Myocyte (in vitro differentiated cells): ENCODE results near the gene MAST2. TPM values are rescaled to one million over a fixed set of nuclear protein-coding genes. Genes with fewer than 3 reads are reported as not detected.

Experiments
- DNase-seq: peaks from one replicate; pipeline ENCODE4 v3.0.0-alpha.2; 2012; ENCODE audit warnings: low read depth
- total RNA-seq: library from RNA; depleted of rRNA; stranded (reverse); fragments of >200 nt; gene quantifications from 2 replicates; pipeline ENCODE4 v1.2.3, GENCODE V29; 2014

Gene MAST2
- total RNA-seq, 1 donor from 2014 or later = 70.3 TPM

DNA sequence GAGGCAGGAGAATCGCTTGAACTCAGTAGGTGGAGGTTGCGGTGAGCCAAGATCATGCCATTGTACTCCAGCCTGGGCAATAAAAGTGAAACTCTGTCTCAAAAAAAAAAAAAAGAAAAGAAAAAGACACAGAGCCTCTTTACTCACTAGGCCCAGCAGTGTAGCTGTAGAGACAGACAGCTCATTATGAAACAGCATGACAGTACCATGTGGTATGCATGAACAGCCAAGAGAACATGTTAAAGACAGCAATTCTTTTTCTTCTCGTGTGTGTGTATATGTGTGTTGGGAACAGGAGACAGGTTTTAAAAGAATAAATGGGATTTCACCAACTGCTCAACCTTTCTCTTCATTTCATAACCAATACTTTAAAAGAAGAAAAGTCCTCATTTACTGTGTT lies 210.2 kb downstream of the MAST2 start:
- no peak for DNase-seq

DNA sequence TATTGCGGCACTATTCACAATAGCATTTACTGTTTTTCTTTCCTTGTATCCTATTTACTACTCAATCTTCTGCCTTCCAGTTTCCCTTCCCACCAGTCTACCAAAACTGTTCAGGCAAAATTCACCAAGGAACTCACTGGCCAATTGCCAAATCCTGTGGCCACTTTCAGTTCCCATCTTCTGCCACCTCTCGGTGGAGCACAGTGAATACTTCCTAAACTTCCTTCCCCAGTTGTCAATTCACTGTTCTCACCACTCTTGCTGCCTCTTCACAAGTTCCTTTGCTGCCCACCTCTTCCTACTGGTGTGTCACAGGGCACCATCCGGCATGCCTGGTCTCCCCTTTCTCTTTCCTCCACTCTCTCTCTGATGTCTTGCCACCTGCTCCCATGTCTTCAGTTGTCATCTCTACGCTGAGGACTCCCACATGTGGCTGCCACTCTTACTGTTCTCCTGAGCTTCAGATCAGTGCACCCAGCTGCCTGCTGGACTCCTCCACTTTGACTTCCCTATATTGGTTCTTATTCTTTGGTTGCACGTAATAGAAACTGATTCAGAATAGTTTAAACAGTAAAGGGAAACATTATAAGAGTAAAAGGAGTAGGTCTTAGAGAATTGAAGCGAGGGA lies 214.6 kb downstream of the MAST2 start:
- peak; percentile 37 for DNase-seq

GRCh38 chr1:46019348-46019747 lies 215.9 kb downstream of the MAST2 start:
- DNase-seq = no peak

- DNase-seq = no peak
Measured at GRCh38 chr1:46020010-46020409, 216.6 kb downstream of the MAST2 start.

DNA sequence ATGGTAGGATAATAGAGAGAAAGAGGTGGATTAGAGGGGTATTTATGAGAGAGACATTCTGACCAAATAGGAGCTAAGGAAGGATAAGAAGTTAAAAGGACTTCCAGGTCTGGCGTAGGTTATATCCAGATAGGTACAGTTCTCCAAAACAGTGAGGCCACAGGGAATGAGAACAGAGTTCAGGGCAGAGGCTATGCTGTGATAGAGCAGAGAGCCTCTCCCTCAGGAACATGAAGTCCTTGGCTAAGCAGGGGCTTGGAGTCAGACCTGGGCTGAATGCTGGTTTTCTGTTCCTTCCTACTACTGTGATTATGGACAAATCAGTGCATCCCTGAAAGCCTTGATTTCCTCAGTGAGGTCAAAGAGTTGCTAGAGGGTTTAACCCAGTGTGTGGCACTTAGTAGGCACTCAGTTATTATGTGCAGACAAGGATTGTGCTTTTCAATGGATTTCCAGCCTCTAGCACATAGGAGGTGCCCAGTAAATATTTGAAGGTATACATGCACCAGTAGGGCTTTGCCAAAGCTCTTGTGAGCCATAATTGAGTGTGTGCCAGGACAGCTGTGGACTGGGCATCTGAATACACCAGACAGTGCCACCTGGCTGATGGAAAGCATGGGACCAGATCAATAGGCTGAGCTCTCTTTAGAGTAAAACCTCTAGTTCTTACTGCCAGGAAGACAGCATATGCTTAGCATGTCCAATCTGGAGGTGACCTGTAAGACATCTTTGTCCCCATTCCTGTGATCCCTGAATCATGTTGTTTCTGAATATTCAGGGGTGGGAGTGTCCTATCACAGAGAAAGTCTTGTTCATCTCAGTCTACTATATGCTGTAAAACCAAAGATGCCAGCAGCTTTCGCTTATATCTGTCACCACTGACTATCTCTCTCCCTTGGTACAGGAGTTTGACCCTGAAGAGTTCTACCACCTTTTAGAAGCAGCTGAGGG lies 217.9 kb downstream of the MAST2 start:
- no peak for DNase-seq

DNA sequence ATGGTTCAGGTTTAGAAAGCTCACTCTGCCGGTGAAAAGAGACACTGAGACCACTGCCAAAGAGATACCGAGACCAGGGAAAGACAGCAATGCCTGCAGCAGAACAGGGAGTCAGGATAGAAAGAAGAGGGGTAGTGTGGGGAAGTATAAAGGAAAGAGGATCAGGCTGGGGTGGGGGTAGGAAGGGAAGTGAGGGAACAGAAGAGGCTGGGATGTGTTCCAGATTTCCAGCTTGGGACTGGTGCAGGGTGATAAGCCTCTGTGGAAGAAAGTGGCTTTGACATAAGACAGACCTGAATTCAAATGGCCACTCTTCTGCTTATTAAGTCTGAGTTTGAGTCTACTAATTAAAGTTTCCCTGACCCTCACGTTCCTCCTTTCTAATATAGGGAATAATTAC lies 223.1 kb downstream of the MAST2 start:
- no peak for DNase-seq

GRCh38 chr1:46027788-46028573 lies 224.6 kb downstream of the MAST2 start:
- no peak for DNase-seq

DNA sequence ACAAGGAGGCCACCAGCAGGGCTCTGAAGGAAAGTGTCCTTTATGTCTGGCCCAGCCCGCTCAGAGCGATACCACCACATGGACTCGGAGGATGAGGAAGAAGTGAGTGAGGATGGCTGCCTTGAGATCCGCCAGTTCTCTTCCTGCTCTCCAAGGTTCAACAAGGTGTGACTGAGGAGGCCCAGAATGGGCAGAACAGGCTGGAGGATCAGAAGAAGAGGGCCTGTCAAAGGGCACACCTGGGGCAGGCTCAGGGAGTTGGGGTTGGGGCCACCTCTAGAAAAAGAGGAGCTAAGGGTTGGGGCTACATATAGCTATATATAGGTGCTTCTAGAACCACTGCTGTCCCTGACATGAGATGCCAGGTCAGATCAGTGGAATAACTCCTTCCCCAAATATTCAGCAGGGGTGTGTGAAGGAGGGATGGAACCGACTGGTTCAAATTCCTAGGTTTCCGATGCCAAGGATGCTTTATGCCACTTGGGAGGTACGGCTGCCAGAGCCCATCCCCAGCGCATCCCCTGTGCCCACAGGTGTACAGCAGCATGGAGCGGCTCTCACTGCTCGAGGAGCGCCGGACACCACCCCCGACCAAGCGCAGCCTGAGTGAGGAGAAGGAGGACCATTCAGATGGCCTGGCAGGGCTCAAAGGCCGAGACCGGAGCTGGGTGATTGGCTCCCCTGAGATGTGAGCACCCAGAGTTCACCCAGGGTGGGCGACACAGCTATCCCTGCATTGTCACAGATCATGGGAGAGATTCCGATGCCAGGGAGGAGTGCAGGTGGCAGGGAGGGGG lies 226.9 kb downstream of the MAST2 start:
- DNase-seq = no peak

GRCh38 chr1:46030876-46031660 lies 227.7 kb downstream of the MAST2 start:
- no peak for DNase-seq

- DNase-seq = no peak
Measured at GRCh38 chr1:46034601-46035516, 231.4 kb downstream of the MAST2 start.

DNA sequence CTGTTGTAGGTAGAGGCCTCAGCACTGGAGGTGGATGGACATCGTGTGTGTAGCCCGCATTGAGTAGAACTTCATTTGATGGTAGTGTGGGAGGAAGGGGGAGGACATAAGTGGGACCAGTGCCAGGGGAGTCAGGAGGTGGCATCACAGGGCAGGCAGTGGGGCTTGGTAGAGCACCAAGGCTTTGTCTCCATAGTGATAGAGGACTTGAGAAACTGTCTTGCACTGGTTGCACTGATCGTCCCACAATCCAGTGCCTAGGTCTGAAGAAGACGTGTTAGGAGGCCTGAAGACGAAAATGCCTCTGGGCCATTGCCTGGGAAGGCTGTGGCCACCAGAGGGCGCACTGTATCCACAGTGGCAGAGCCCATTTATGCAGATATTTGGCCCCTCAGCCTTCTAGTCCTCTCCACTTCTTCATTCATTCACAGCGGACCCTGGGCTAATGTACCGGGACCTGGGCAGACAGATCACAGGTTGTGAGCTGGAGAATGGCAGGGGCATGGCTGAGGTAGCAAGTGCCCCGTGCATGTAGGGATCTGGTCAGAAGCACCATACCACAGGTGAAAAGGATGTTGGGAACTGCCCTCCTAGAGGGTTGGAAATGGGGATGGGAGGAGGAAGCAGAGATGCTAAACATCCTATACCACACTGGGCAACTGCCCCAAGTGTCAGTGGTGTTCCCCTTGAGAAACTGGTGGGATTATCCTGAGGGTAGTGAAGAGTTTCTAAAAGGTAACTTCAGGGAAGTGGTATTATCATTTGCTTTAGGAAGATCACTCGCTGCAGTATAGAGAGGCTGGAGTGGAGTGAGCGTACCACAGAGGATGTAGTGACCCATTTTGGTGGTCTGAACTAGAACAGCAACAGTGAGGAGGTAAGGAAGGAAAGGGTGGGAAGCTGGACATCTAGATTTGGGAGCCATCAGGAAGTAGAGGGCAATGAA lies 233.8 kb downstream of the MAST2 start:
- peak; percentile 85 for DNase-seq

DNA sequence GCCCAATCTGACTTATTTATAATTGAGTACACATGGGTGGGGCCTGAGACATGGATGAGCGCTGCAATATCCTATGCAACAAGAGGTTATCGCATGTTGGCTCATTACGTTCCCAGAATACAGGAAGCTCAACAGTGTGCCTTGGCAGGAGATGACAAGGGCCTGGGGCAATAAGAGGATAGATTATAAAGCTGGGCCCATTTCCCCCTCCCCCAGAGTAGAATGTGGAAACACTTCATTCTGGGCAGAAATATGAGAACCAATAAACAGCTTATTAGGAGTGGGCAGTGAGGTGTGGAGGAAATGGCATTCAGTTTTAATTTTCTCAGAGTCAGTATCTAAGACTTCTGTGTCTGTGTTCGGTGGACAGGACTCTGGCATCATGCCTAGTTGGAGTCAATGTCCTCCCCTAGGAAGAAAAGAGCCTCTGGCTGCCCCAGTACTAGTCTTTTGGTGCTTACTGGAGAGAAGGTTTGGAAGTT lies 236.2 kb downstream of the MAST2 start:
- no peak for DNase-seq

DNA sequence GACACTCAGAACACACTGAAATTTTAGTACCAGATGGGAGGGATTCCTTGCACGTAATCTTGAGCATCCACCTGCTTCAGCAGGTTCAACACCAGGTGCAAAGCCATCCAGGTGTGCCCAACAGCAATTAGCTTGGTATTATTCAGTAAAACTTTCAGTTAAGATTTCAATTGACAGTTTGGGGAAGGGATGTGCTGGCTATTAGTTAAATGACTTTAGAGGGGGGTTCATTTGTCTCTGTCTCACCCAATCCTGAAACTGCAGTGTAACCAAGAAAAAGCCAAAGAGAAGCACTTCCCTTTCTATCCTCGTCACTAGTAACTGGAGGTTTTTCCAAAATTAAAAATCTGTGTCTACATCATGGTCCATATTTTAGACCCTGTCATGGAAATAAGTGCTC lies 238.1 kb downstream of the MAST2 start:
- no peak for DNase-seq

- DNase-seq = peak; percentile 90
Measured at GRCh38 chr1:46041974-46042373, 238.6 kb downstream of the MAST2 start.

DNA sequence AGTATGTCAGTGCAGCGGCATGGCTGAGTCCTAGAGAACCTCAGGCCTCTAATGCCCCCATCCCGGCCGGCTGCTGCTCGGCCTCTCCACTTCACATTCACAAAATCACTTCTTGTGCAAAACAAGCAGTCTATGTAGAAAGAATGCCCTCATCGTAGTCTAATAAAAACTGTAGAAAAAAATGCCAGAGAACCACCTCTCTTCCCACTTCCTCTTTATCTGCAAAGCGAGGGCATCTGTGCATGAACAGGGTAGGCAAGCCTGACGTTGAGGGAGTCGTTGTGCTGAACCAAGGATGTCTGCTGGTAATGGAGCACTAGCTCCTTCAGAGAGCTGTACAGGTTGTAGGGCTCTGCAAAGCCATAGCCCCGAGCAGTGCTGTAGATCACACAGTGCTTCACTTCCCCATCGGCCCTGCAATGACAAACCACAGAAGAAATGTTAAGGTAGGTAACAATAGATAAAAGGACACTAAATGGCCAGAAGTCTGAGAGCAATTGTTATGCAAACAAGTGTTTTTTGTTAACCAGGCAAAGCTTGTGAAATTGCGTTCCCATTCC lies 240.1 kb downstream of the MAST2 start:
- DNase-seq = no peak

GRCh38 chr1:46044116-46044515 lies 240.7 kb downstream of the MAST2 start:
- no peak for DNase-seq

DNA sequence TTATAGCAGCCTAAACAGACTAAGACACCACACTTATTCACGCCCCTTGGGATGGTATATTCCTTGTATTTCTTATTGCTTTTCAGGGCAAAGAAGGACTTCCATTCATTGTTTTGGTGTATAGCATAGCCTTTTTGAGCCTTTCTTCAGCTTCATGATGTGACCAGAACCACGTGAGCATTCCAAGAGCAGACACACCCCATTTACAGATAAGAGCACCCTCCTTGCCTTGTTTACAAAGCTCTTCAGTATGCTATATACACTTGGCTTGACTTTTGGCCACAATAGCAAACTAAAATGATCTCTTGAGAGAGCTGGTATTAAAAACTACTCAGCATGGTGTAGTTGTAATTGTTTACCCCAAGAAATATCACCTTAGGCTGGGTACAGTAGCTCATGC lies 250.3 kb downstream of the MAST2 start:
- no peak for DNase-seq
